Fibroblast of skin of abdomen (primary cell): Measurements from ENCODE around the gene LDHAL6B.
A peak's percentile ranks its signal among the peaks of the same experiment; 100 is the strongest.

Experiments used
- DNase-seq: peaks from one replicate; pipeline ENCODE4 v3.0.0-alpha.2; 2013

Gene LDHAL6B

GRCh38 chr15:59221511-59222505, 15.2 kb downstream of the LDHAL6B start:
- DNase-seq: peak; percentile 89

DNA sequence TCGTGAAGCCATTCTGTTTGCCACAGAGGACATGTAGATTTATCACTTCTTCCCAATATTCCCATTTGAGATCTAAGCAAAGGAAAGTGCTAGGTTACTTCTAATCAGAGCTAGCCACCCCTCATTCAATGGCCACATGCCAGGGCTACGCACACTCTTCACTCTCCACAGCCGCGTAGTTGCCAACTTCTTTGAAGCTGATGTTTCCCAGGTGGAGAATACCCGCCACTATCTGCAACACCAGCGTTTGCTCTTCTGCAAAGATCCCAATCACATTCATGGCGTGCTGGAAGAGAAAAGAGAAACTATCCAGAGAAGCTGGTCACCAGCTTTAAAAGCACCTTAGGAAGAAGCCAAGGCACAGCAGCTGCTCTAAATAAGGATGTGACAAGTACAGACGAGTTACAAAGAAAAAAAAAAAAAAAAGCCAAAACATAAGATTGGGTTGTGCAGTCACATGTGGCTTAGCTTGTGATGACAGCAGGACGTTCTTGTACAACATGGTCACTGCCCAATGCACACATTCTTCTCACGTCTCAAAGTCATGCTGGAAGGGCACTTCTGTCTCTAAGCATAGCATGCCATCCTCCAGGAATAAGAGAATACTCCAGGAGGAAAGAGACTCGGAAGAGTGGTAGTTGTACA, 16.4 kb downstream of the LDHAL6B start:
- DNase-seq: no peak

GRCh38 chr15:59223736-59224135, 17.1 kb downstream of the LDHAL6B start:
- no peak for DNase-seq

GRCh38 chr15:59224474-59224873, 17.8 kb downstream of the LDHAL6B start:
- no peak for DNase-seq

DNA sequence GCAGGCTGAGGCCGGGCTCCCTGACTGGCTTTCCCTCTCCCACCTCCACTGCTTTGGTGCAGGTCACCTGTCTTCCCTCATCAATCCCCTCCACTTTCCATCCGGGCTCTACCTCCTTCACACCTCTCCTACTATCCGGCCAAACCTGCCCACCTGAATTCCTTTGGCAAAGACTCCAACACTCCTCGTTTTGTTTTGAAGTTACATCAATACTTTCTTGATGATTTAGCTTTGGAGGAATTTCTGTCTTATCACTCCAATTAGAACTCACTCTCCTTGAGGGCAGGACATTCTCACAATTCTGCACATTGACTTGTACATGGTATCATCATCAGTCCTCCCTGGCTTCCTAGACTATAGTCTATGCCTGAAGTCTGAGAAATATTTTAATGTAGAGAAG, 20.4 kb downstream of the LDHAL6B start:
- no peak for DNase-seq

- no peak for DNase-seq
Observed at GRCh38 chr15:59229015-59229414, 22.4 kb downstream of the LDHAL6B start.

GRCh38 chr15:59229453-59229852, 22.8 kb downstream of the LDHAL6B start:
- no peak for DNase-seq

- DNase-seq: no peak
Observed at GRCh38 chr15:59230531-59231055, 23.9 kb downstream of the LDHAL6B start.

- DNase-seq: peak; percentile 90
Observed at GRCh38 chr15:59232476-59232875, 25.8 kb downstream of the LDHAL6B start.

DNA sequence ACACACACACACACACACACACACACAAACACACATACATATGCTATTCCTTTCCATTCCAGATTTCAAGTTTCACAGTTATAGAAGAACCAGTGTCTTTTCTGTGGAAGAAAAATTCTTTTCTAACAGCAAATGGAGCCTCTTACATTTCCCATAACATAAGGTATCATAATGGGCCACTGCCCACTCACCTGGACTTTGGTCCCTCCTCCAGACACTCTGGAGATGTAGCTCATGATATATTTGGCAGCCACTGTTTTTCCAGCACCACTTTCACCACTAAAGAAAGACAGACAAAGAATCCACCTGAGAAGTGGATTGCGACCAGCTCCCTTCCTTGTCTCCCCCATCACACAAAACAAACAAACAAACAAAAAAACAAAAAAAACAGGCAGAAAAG, 29.8 kb downstream of the LDHAL6B start:
- no peak for DNase-seq

- DNase-seq: no peak
Observed at GRCh38 chr15:59237119-59237855, 30.6 kb downstream of the LDHAL6B start.

GRCh38 chr15:59237924-59238331, 31.3 kb downstream of the LDHAL6B start:
- DNase-seq: no peak

DNA sequence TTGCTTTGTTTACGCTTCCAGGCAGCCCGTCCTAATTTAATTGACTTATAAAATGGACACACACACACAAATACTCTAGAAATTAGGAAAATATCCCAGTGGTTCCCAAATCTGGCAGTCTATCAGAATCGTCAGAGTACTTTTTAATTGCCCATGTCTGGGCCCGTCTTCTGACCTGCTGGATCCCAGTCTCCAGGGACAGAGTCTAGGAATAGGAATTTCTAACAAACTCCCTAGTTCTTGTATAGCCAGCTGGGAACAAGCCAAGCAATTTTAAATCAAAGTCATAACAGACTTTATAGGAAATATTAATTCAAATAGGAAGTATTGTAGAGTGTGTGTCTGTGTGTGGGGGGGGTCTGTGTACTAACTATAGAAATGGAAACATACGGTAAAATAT, 33.4 kb downstream of the LDHAL6B start:
- no peak for DNase-seq

- no peak for DNase-seq
Observed at GRCh38 chr15:59242649-59243048, 36.0 kb downstream of the LDHAL6B start.

- DNase-seq: no peak
Observed at GRCh38 chr15:59243622-59244021, 37.0 kb downstream of the LDHAL6B start.

DNA sequence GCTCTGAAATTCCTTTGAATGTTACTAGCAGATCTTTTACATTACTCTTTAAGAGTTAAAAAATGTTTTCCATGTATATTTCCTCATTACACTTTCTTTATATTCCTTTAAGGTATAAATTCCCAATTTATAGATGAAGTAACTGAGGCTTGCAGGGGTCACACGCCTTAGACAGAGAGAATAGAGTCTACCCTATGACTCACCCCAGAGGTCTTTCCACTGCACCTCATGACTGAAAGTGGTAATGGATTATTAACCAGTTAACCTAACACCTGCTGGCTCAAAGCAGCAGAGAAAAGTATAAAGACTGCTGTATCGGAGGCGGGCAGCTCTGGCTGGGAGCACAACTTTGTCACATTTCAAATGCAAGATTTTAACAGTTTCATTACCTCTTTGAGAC, 37.7 kb downstream of the LDHAL6B start:
- no peak for DNase-seq

DNA sequence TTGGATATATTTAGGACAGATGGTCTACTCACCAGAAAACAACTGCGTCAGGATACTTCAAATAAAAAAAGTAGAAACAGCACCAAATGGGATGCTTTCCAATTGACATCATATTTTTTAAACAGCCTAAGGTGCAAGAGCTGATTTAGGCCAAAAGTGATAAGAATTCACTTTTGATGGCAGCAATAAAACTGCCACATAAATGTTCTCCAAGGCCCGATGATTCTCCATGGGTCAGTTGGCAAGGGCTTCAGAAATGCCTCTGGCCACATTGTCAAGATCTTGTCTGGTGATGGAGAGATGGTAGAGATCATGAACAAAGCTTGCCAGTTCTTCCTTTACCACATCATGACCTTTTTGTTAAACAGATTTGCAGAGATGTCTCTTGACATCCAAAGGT, 38.9 kb downstream of the LDHAL6B start:
- DNase-seq: no peak

GRCh38 chr15:59247364-59247763, 40.7 kb downstream of the LDHAL6B start:
- peak; percentile 70 for DNase-seq

GRCh38 chr15:59249816-59250215, 43.2 kb downstream of the LDHAL6B start:
- no peak for DNase-seq

DNA sequence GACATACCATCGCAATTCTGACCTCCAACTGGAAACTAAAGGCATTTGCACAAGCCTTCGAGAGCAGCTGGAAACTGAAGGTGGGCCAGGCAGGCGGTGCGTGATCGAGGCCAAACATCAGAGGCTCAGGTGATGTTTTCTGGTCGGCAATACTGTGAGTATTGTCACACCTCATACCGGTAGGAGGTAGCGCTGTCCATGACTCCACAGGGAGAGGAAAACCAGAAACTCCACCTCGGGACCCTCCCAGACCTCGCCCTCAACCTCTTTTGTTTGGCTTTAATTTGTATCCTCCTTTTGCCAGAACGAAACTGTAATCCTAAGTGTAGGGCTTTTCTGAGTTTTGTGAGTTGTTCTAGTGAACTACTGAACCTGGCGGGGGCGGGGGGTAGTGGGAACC, 43.6 kb downstream of the LDHAL6B start:
- no peak for DNase-seq

DNA sequence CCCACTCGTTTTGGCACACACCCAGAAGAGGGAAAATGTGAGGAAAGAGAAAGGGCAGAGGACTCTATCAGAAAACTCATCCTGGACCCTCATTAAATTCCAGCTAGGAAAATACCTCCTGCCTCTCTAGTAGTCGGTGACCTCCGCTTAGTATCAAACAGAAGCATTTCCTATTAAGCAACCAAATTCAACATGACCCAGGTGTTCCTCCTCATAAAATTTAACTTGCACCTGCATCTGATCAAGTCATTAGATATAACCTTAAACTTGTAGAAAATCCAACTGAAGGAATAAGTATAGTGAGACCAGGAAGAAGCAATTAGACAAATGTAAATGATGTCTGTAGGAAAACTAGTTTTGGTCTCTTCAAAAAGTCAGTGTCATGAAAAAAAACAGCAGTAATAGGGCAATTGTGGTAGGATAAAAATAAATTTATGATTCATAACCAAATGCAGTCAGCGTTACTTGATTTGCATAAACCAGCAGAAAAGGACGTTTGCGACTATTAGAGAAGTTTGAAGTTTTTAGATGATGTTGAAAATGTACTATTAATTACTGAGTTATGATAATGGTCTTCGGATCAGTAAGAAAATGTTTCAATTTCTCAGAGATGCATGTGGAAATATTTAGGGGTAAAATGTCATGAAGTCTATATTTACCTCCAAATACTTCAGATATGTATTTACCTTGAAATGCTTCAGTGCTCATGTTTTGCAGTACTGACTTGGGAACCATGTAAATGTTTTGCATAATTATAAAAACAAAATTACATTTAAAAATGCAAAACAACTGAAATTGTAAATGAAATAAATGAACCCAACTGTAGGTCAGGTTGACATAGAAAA, 44.6 kb downstream of the LDHAL6B start:
- DNase-seq: no peak

- DNase-seq: no peak
Observed at GRCh38 chr15:59252137-59252536, 45.5 kb downstream of the LDHAL6B start.
